ENCODE results near the gene EAF1.

GRCh38 chr3:15377961-15378791 lies 49.2 kb upstream of the EAF1 start:
- TF ChIP-seq, protein P1, sequence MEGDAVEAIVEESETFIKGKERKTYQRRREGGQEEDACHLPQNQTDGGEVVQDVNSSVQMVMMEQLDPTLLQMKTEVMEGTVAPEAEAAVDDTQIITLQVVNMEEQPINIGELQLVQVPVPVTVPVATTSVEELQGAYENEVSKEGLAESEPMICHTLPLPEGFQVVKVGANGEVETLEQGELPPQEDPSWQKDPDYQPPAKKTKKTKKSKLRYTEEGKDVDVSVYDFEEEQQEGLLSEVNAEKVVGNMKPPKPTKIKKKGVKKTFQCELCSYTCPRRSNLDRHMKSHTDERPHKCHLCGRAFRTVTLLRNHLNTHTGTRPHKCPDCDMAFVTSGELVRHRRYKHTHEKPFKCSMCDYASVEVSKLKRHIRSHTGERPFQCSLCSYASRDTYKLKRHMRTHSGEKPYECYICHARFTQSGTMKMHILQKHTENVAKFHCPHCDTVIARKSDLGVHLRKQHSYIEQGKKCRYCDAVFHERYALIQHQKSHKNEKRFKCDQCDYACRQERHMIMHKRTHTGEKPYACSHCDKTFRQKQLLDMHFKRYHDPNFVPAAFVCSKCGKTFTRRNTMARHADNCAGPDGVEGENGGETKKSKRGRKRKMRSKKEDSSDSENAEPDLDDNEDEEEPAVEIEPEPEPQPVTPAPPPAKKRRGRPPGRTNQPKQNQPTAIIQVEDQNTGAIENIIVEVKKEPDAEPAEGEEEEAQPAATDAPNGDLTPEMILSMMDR (IDR thresholded peaks at IDR 0.05; ENCODE audit: insufficient read depth, low read length, poor library complexity, severe bottlenecking) = peak; percentile 78
- TF ChIP-seq EZH2phosphoT487 (conservative IDR thresholded peaks at IDR 0.05; ENCODE audit: low read length) = no peak

All from SU-DHL-6 (cell line).